ENCODE results near the gene MCUB. TPM values are rescaled to one million over a fixed set of nuclear protein-coding genes. Genes with fewer than 3 reads are reported as not detected.
A peak's percentile ranks its signal among the peaks of the same experiment; 100 is the strongest.

The MCUB gene
- total RNA-seq, 1 donor from 2014 or later, result 44.9 TPM

DNA sequence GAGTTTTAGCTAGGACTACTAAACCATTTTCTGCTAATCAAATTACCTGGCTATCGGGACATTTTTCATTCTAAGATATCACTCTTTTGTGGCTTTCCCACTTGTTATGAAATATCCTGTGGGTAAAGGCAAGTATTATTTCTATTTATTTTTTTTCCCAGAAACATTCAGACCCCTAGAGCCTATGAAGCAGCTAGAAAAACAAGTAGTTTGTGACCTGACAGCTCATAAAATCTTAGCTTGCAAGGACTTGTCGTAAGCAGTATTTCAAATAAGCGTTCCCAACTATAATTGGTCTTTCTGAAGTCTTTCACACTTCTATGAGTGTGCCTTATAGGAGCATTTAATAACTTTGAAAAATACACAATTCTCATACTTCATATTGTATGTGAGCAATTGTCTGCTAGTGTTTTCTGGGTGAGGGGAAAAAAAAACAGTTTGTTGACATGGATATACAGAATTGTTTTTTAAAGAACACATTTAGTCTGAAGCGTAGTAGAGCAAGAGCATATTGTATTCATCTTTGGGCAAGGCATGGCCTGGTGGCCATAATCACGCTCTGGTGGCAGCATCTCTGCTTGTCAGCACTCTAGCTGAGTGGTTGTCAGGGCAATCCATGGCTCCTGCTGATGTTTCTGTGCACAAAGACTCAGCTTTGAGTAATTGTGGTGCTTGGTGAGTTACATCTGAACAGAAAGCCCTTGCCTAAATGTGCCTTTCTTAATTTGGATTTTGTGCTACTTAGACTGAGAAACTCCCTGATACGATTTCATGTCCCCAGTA lies 2.6 kb downstream of the MCUB start:
- Mint-ChIP-seq H3K4me3 (ENCODE audit: unreplicated experiment) (no peak overlapping the region), H3K27me3 (ENCODE audit: unreplicated experiment) (peaks cover 4% of the 10 kb centered on the region), H3K9me3 (ENCODE audit: unreplicated experiment) (no peaks in the 10 kb centered on the region), H3K4me1 (ENCODE audit: unreplicated experiment) (peaks cover 14% of the 10 kb centered on the region), H3K27ac (ENCODE audit: unreplicated experiment) (no peak overlapping the region), H3K36me3 (ENCODE audit: low read depth, unreplicated experiment) (peaks cover 9% of the 10 kb centered on the region)
- no peak for TF ChIP-seq CTCF (IDR thresholded peaks at IDR 0.05; ENCODE audit: unreplicated experiment)
- no peak for DNase-seq (ENCODE audit: low spot score)

GRCh38 chr4:109571494-109571893 lies 11.4 kb downstream of the MCUB start:
- Mint-ChIP-seq H3K27ac (ENCODE audit: unreplicated experiment) (no peak overlapping the region), H3K36me3 (ENCODE audit: low read depth, unreplicated experiment) (no peaks in the 10 kb centered on the region), H3K4me3 (ENCODE audit: unreplicated experiment) (no peak overlapping the region), H3K4me1 (ENCODE audit: unreplicated experiment) (peaks cover 23% of the 10 kb centered on the region), H3K27me3 (ENCODE audit: unreplicated experiment) (peaks cover 3% of the 10 kb centered on the region), H3K9me3 (ENCODE audit: unreplicated experiment) (no peaks in the 10 kb centered on the region)
- no peak for TF ChIP-seq CTCF (IDR thresholded peaks at IDR 0.05; ENCODE audit: unreplicated experiment)
- DNase-seq (ENCODE audit: low spot score), result no peak

- no peak overlapping the region for H3K4me3 Mint-ChIP-seq (ENCODE audit: unreplicated experiment)
- H3K36me3 Mint-ChIP-seq (ENCODE audit: low read depth, unreplicated experiment), result no peaks in the 10 kb centered on the region
- no peaks in the 10 kb centered on the region for H3K9me3 Mint-ChIP-seq (ENCODE audit: unreplicated experiment)
- no peak for TF ChIP-seq CTCF (IDR thresholded peaks at IDR 0.05; ENCODE audit: unreplicated experiment)
- H3K4me1 Mint-ChIP-seq (ENCODE audit: unreplicated experiment), result peaks cover 25% of the 10 kb centered on the region
- H3K27ac Mint-ChIP-seq (ENCODE audit: unreplicated experiment), result no peak overlapping the region
- no peak for DNase-seq (ENCODE audit: low spot score)
- H3K27me3 Mint-ChIP-seq (ENCODE audit: unreplicated experiment), result peaks cover 3% of the 10 kb centered on the region
These were observed 12.1 kb downstream of the MCUB start for GRCh38 chr4:109572154-109572553.

DNA sequence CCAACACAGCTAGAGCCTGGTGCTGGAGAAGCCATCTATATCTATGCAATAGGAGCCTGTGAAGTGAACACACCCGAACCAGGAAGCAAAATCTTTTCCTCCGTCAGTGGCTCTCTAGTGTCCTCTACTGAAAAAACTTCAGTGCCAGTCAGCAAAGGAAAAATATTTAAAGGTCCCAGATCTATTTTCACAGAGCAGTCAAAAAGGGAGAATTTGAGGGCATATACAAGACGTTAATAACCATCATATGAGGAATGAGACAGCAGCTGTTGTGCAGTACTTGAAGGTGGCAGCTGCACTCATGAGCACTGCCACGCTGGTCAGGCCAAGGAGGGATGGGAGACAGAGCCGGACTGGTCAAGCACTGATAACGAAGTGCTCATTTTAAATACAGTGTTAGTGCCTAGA lies 14.4 kb downstream of the MCUB start:
- Mint-ChIP-seq H3K4me3 (ENCODE audit: unreplicated experiment) (peak overlapping the region; percentile 3), H3K36me3 (ENCODE audit: low read depth, unreplicated experiment) (no peaks in the 10 kb centered on the region), H3K9me3 (ENCODE audit: unreplicated experiment) (no peaks in the 10 kb centered on the region), H3K27me3 (ENCODE audit: unreplicated experiment) (peaks cover 3% of the 10 kb centered on the region), H3K27ac (ENCODE audit: unreplicated experiment) (peak overlapping the region; percentile 28), H3K4me1 (ENCODE audit: unreplicated experiment) (peaks cover 30% of the 10 kb centered on the region)
- DNase-seq (ENCODE audit: low spot score), result no peak
- no peak for TF ChIP-seq CTCF (IDR thresholded peaks at IDR 0.05; ENCODE audit: unreplicated experiment)
